ENCODE results near the gene PALLD. TPM values are rescaled to one million over a fixed set of nuclear protein-coding genes. Genes with fewer than 3 reads are reported as not detected.

Gene PALLD
- total RNA-seq, 1 experiment from 2014 or later: 166 TPM

- H3K9me2 ChIP-seq (ENCODE audit: insufficient read depth): no peaks in the 10 kb centered on the region
- H3K27ac ChIP-seq (ENCODE audit: low read depth, low read length): no peak overlapping the region
- no peaks in the 10 kb centered on the region for H3K27me3 ChIP-seq (ENCODE audit: insufficient read depth, low read length)
- peaks cover 7 to 25% of the 10 kb centered on the region in 2 experiments for H3K36me3 ChIP-seq (ENCODE audit: control insufficient read depth in 1 of 2, insufficient read depth in 2 of 2, low read length in 2 of 2)
- no peak overlapping the region for H2AFZ ChIP-seq (ENCODE audit: low read depth, low read length, poor library complexity, severe bottlenecking)
- BruUV-seq (replicated peaks): no TSS peak
- intact Hi-C loops (cut with micrococcal nuclease): no loop called here
- DNase-seq (ENCODE audit: low read depth, low spot score) (no peak), ATAC-seq (no peak)
- no peak for TF ChIP-seq ZNF274 (IDR thresholded peaks at IDR 0.05; ENCODE audit: low read depth, low read length)
- no peak for TF ChIP-seq POLR2A (IDR thresholded peaks at IDR 0.05; ENCODE audit: borderline replicate concordance, extremely low read depth, insufficient read depth, insufficient read length)
- TF ChIP-seq CTCF (IDR thresholded peaks at IDR 0.05 in 2 of 3, conservative IDR thresholded peaks at IDR 0.05 in 1 of 3; ENCODE audit: borderline replicate concordance in 1 of 3, insufficient read depth in 1 of 3, low read depth in 2 of 3, low read length in 2 of 3): no peak
- no peak for TF ChIP-seq YY1 (IDR thresholded peaks at IDR 0.05; ENCODE audit: extremely low read depth, insufficient replicate concordance, low read depth, low read length)
- peaks cover 39% of the 10 kb centered on the region for H3K79me2 ChIP-seq (ENCODE audit: insufficient read depth, low read length)
- H4K20me1 ChIP-seq (ENCODE audit: insufficient read depth): no peaks in the 10 kb centered on the region
- ChIA-PET RAD21 (ENCODE audit: low non-redundant PET in 1 of 2, low total read pairs in 2 of 2, uncharacterized antibody in 2 of 2, unreplicated experiment in 2 of 2) (no interaction called here), POLR2A (no interaction called here), CTCF (no interaction called here)
- H3K4me3 ChIP-seq (replicated peaks in 1 of 2; ENCODE audit: low read depth in 1 of 2, low read length in 2 of 2): no peak overlapping the region
- H3K9ac ChIP-seq (ENCODE audit: low read length): no peak overlapping the region
- peaks cover 2 to 37% of the 10 kb centered on the region in 2 experiments; a peak in 2 of 4 replicates for H3K4me1 ChIP-seq (ENCODE audit: control insufficient read depth in 1 of 2, insufficient read depth in 2 of 2, low read length in 2 of 2)
- no peak overlapping the region for H3K4me2 ChIP-seq (ENCODE audit: low read length)
- H3K9me3 ChIP-seq (ENCODE audit: control insufficient read depth in 1 of 2, insufficient read depth in 1 of 2, low read depth in 1 of 2, low read length in 2 of 2): no peaks in the 10 kb centered on the region
These were observed 385.0 kb downstream of the PALLD start for GRCh38 chr4:168881781-168882420.

GRCh38 chr4:168882650-168883233 is 385.9 kb downstream of the PALLD start:
- no peak overlapping the region for H3K4me3 ChIP-seq (replicated peaks in 1 of 2; ENCODE audit: low read depth in 1 of 2, low read length in 2 of 2)
- ChIA-PET CTCF (no interaction called here), POLR2A (interaction anchor here (0.7 kb wide), 1 partner anchor 38 kb away, joined by 3 read pairs; no protein-coding TSS in a partner anchor), RAD21 (ENCODE audit: low non-redundant PET in 1 of 2, low total read pairs in 2 of 2, uncharacterized antibody in 2 of 2, unreplicated experiment in 2 of 2) (no interaction called here)
- H3K27me3 ChIP-seq (ENCODE audit: insufficient read depth, low read length): no peaks in the 10 kb centered on the region
- no peaks in the 10 kb centered on the region for H3K9me3 ChIP-seq (ENCODE audit: control insufficient read depth in 1 of 2, insufficient read depth in 1 of 2, low read depth in 1 of 2, low read length in 2 of 2)
- H3K36me3 ChIP-seq (ENCODE audit: control insufficient read depth in 1 of 2, insufficient read depth in 2 of 2, low read length in 2 of 2): peaks cover 7 to 25% of the 10 kb centered on the region in 2 experiments
- DNase-seq (ENCODE audit: low read depth, low spot score): no peak
- no peaks in the 10 kb centered on the region for H4K20me1 ChIP-seq (ENCODE audit: insufficient read depth)
- no peak overlapping the region for H3K9ac ChIP-seq (ENCODE audit: low read length)
- H3K27ac ChIP-seq (ENCODE audit: low read depth, low read length): no peak overlapping the region
- peaks cover 2 to 42% of the 10 kb centered on the region in 2 experiments; a peak in 2 of 4 replicates for H3K4me1 ChIP-seq (ENCODE audit: control insufficient read depth in 1 of 2, insufficient read depth in 2 of 2, low read length in 2 of 2)
- no TSS peak for BruUV-seq (replicated peaks)
- H3K4me2 ChIP-seq (ENCODE audit: low read length): 0 out of 2 replicates have a peak overlapping the region, but pooled peaks have one; percentile 26
- no peak overlapping the region for H2AFZ ChIP-seq (ENCODE audit: low read depth, low read length, poor library complexity, severe bottlenecking)
- intact Hi-C loops (cut with micrococcal nuclease): no loop called here
- no peak for ATAC-seq
- TF ChIP-seq ELF1 (IDR thresholded peaks at IDR 0.05; ENCODE audit: borderline replicate concordance, low read depth): no peak
- TF ChIP-seq CEBPB (IDR thresholded peaks at IDR 0.05; ENCODE audit: low read depth): peak; percentile 88
- TF ChIP-seq ZNF274 (IDR thresholded peaks at IDR 0.05; ENCODE audit: low read depth, low read length): no peak
- peaks cover 39% of the 10 kb centered on the region for H3K79me2 ChIP-seq (ENCODE audit: insufficient read depth, low read length)
- H3K9me2 ChIP-seq (ENCODE audit: insufficient read depth): no peaks in the 10 kb centered on the region
